Fibroblast of lung (primary cell): ENCODE data around the gene MICAL3. TPM values are rescaled to one million over a fixed set of nuclear protein-coding genes. Genes with fewer than 3 reads are reported as not detected.
A peak's percentile ranks its signal among the peaks of the same experiment; 100 is the strongest.
"Not testable (repeated sequence)": the region's sequence is repeated elsewhere in the genome, so short reads cannot be mapped to it uniquely, and the experiment has no call there.

Experiments
- DNase-seq, 2 donors: peaks; one replicate each; pipeline versions ENCODE4 v3.0.0 to v3.0.0-alpha.2; 2010; ENCODE audit warnings: low read depth in 2 of 2
- H2AFZ ChIP-seq: 2 replicates; pipeline ENCODE4 v1.5.1; 2012; ENCODE audit warnings: low read length, control low read depth, inconsistent platforms
- H3K27ac ChIP-seq: 2 replicates; pipeline ENCODE4 v1.5.1; 2011; ENCODE audit warnings: low read length, control low read depth; ENCODE audit not compliant: insufficient read depth
- H3K27me3 ChIP-seq: 2 replicates; pipeline ENCODE4 v1.5.1; 2011; ENCODE audit warnings: mild to moderate bottlenecking, low read length; ENCODE audit not compliant: control insufficient read depth, insufficient read depth
- H3K36me3 ChIP-seq: 2 replicates; pipeline ENCODE4 v1.5.1; 2011; ENCODE audit warnings: low read length; ENCODE audit not compliant: control insufficient read depth, insufficient read depth
- H3K4me1 ChIP-seq: 2 replicates; pipeline ENCODE4 v1.5.1; 2011; ENCODE audit warnings: low read length; ENCODE audit not compliant: control insufficient read depth, insufficient read depth; ENCODE audit errors: extremely low read depth
- H3K4me2 ChIP-seq: 2 replicates; pipeline ENCODE4 v1.5.1; 2011; ENCODE audit warnings: low read length, control low read depth; ENCODE audit not compliant: insufficient read depth; ENCODE audit errors: extremely low read depth
- H3K4me3 ChIP-seq, 4 experiments: fragments of 200-600 bp in 1 of 4; sonication (generic) in 1 of 4; replicated peaks in 1 of 4; 2 replicates each; pipeline ENCODE4 v1.5.1; 2011 to 2016; ENCODE audit warnings: low read length in 4 of 4, low read depth in 3 of 4, mild to moderate bottlenecking in 3 of 4, control low read depth in 2 of 4, inconsistent platforms in 1 of 4, mixed read lengths in 1 of 4; ENCODE audit not compliant: insufficient read depth in 1 of 4; ENCODE audit errors: control extremely low read depth in 1 of 4
- H3K79me2 ChIP-seq: 2 replicates; pipeline ENCODE4 v1.5.1; 2012; ENCODE audit warnings: mild to moderate bottlenecking, low read length, inconsistent platforms; ENCODE audit not compliant: control insufficient read depth, insufficient read depth
- H3K9ac ChIP-seq: 2 replicates; pipeline ENCODE4 v1.5.1; 2011; ENCODE audit warnings: mild to moderate bottlenecking, low read length, control low read depth; ENCODE audit not compliant: insufficient read depth
- H3K9me3 ChIP-seq: 2 replicates; pipeline ENCODE4 v1.5.1; 2012; ENCODE audit warnings: low read depth, low read length; ENCODE audit not compliant: control insufficient read depth, insufficient read depth
- H4K20me1 ChIP-seq: 2 replicates; pipeline ENCODE4 v1.5.1; 2011; ENCODE audit warnings: low read length; ENCODE audit not compliant: control insufficient read depth, insufficient read depth; ENCODE audit errors: extremely low read depth
- CTCF ChIP-seq, 2 donors: IDR thresholded peaks in 1 of 2; conservative IDR thresholded peaks in 1 of 2; 1 replicate in 1 of 2; 2 replicates in 1 of 2; pipeline ENCODE4 v1.5.1; 2011 to 2012; ENCODE audit warnings: low read length in 2 of 2, control low read depth in 1 of 2, inconsistent platforms in 1 of 2, low read depth in 1 of 2, mild to moderate bottlenecking in 1 of 2
- EZH2 ChIP-seq: IDR thresholded peaks from 2 replicates; pipeline ENCODE4 v1.5.1; 2012; ENCODE audit warnings: low read length, control low read depth, mild to moderate bottlenecking; ENCODE audit errors: missing control alignments
- polyA plus RNA-seq, 2 donors: library from polyadenylated mRNA; depleted of rRNA in 1 of 2; stranded (reverse) in 1 of 2; unstranded in 1 of 2; fragments of >200 nt; gene quantifications; 2 replicates each; pipeline ENCODE4 v1.2.1, GENCODE V29; 2011 to 2012; ENCODE audit warnings: missing spikeins in 1 of 2
- total RNA-seq: library from RNA; depleted of rRNA; stranded (reverse); fragments of >200 nt; gene quantifications from 2 replicates; pipeline ENCODE4 v1.2.1, GENCODE V29; 2014

The MICAL3 gene
- total and polyA plus RNA-seq, 2 donors (not counting 1 experiment from before 2014, with no cell fraction given), result 10.8 to 22.6 TPM

- peak; percentile 82 for DNase-seq
- no peaks in the 10 kb centered on the region for H4K20me1 ChIP-seq
- TF ChIP-seq EZH2 (no peak), CTCF (conservative IDR thresholded peaks at IDR 0.05 in 1 of 2, IDR thresholded peaks at IDR 0.05 in 1 of 2; ENCODE audit: low read depth in 1 of 2, low read length in 2 of 2) (no peak)
These were observed 31.9 kb upstream of the MICAL3 start for GRCh38 chr22:18056161-18056666.

GRCh38 chr22:18055619-18056160 lies 31.3 kb upstream of the MICAL3 start:
- H3K27ac ChIP-seq, result peak overlapping the region; percentile 81
- TF ChIP-seq CTCF (conservative IDR thresholded peaks at IDR 0.05 in 1 of 2, IDR thresholded peaks at IDR 0.05 in 1 of 2; ENCODE audit: low read depth in 1 of 2, low read length in 2 of 2) (no peak), EZH2 (no peak)
- H3K9me3 ChIP-seq, result no peaks in the 10 kb centered on the region
- peak overlapping the region; percentile 69 for H3K4me2 ChIP-seq
- no peaks in the 10 kb centered on the region for H3K36me3 ChIP-seq
- H3K27me3 ChIP-seq, result no peaks in the 10 kb centered on the region
- DNase-seq, result no peak
- H3K9ac ChIP-seq, result peak overlapping the region; percentile 7
- no peak overlapping the region for H3K4me3 ChIP-seq
- H4K20me1 ChIP-seq, result no peaks in the 10 kb centered on the region
- no peaks in the 10 kb centered on the region for H3K79me2 ChIP-seq
- peak overlapping the region; percentile 84 for H2AFZ ChIP-seq
- peaks cover 23% of the 10 kb centered on the region for H3K4me1 ChIP-seq

More at GRCh38 chr22:18056161-18056666, 31.9 kb upstream of the MICAL3 start:
- peak overlapping the region; percentile 69 for H3K4me2 ChIP-seq
- peak overlapping the region; percentile 81 for H3K27ac ChIP-seq
- H3K36me3 ChIP-seq, result no peaks in the 10 kb centered on the region
- H3K9ac ChIP-seq, result peak overlapping the region; percentile 7
- no peaks in the 10 kb centered on the region for H3K27me3 ChIP-seq
- no peak overlapping the region for H3K4me3 ChIP-seq
- H3K4me1 ChIP-seq, result peaks cover 28% of the 10 kb centered on the region
- H3K79me2 ChIP-seq, result no peaks in the 10 kb centered on the region
- H2AFZ ChIP-seq, result peak overlapping the region; percentile 84
- H3K9me3 ChIP-seq, result no peaks in the 10 kb centered on the region

GRCh38 chr22:18053216-18053946 lies 29.0 kb upstream of the MICAL3 start:
- H3K4me2 ChIP-seq, DNase-seq, H3K36me3 ChIP-seq, H3K27me3 ChIP-seq, H2AFZ ChIP-seq, H3K27ac ChIP-seq, H3K79me2 ChIP-seq, H3K9ac ChIP-seq, H3K9me3 ChIP-seq, H4K20me1 ChIP-seq, H3K4me3 ChIP-seq: not testable (repeated sequence)
- H3K4me1 ChIP-seq, result peaks cover 25% of the 10 kb centered on the region

GRCh38 chr22:18051113-18051512 lies 26.8 kb upstream of the MICAL3 start:
- H3K9me3 ChIP-seq, H3K79me2 ChIP-seq, H3K27ac ChIP-seq, H4K20me1 ChIP-seq, H3K9ac ChIP-seq, DNase-seq, H3K36me3 ChIP-seq, H3K4me1 ChIP-seq, H2AFZ ChIP-seq, H3K4me3 ChIP-seq, H3K27me3 ChIP-seq, H3K4me2 ChIP-seq: not testable (repeated sequence)
